ENCODE data around the gene INA.
"Not testable (repeated sequence)": the region's sequence is repeated elsewhere in the genome, so short reads cannot be mapped to it uniquely, and the experiment has no call there.

Gene INA

DNA sequence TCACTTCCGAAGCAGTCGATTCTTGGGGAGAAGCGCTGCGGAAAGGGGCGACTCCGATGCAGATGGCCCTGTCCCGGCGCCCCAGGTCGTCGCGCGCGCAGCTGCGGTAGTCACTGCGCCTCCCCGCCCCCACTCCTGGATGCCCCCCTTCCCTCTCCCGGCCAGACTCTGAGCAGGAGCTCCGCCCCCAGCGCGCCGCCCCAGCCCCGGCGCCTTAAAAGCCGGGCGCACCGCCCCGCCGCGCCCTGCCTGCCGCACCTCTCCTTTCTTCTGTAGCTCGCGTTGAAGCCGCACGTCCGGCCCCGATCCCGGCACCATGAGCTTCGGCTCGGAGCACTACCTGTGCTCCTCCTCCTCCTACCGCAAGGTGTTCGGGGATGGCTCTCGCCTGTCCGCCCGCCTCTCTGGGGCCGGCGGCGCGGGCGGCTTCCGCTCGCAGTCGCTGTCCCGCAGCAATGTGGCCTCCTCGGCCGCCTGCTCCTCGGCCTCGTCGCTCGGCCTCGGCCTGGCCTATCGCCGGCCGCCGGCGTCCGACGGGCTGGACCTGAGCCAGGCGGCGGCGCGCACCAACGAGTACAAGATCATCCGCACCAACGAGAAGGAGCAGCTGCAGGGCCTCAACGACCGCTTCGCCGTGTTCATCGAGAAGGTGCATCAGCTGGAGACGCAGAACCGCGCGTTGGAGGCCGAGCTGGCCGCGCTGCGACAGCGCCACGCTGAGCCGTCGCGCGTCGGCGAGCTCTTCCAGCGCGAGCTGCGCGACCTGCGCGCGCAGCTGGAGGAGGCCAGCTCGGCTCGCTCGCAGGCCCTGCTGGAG lies at the start of gene INA:
INA (plus strand) TSS at position 243 of the 817 bp plus-strand sequence; CDS start at position 317, 74 bp downstream.
- FAIRE-seq: no peak

DNA sequence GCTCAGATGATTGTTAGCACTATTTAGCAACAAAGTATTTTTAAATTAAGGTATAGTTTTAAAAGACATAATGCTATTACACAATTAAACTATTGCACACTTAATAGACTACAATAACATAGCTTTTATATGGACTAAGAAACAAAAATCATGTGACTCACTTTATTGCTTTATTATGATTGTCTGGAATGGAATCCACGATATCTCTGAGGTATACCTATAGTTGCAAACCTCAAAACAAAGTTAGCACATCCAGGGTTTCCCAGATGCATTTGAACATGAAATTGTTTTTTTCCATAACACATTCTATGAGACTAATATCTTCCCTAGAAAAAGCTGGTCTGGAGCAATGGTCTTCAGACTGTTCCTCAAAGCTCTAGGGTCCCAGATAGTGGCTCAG lies 49.5 kb upstream of the INA start:
- FAIRE-seq: no peak

DNA sequence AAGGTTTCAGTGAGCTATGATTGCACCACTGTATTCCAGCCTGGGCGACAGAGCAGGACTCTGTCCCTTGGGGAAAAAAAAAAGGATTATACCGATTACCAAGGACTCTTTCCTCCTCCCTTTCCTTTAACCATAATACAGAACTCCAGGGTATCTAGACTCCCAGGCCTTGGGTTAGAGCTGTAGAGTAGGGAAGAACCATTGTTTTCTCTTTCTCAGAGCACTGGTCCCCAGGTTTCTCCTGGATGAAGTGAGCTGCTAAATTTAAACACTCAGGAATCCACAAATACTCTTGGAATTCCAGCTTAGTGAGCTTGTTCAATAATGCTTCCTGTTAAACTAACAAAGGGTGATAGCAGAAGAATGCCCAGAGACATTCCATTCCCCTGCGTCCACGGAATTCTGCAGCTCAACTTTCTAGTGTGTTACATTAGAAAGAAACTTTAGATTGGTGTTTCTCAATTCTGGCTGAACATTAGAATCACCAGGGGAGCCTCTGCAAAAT lies 45.8 kb upstream of the INA start:
- FAIRE-seq: no peak

DNA sequence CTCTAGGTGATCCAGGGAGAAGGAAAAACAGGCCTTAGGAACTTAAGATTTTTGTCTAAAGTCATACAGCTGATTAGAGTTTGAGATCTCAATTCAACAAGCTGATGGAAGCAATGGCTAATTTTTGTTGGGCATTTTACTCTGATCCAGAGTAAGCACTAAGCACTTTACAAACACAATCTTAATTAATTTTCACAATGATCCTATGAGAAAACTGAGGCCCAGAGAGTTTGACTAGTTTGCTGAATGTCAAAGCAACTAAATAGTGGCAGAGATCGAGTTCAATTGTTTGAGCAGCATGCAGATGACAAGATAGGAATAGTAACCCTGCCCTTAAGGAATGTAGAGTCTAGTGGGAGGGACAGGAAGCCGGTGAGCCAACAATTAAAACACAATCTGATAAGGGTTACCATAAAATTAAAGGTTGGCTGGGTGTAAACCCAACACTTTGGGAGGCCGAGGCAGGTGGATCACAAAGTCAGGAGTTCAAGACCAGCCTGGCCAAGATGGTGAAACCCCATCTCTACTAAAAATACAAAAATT lies 44.7 kb upstream of the INA start:
- no peak for FAIRE-seq

DNA sequence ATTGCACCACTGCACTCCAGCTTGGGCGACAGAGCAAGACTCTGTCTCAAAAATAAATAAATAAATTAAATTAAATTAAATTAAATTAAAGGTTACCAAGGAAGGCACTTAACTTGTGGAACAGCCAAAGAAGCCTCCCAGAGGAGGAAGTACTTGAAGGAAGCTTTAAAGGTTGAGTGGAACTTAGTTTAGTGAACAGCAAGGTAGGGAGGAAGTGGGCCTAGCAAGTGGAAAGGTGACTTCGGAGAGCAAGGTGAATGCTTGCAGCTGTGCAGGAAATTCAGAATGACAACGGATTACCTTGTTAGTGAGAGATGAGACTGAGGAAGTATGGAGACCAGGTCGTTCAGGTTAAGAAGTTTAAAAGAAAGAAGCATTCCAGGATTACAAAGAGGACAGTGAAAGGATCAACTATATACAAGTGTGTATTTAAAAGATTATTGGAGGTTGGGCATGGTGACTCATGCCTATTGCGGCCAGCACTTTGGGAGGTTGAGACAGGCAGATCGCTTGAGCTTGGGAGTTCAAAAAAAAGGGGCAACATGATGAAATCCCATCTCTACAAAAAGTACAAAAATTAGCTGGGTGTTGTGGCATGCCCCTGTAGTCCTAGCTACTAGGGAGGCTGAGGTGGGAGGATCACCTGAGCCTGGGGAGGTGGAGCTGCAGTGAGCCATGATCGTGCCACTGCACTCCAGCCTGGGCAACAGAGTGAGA lies 44.0 kb upstream of the INA start:
- FAIRE-seq: no peak

DNA sequence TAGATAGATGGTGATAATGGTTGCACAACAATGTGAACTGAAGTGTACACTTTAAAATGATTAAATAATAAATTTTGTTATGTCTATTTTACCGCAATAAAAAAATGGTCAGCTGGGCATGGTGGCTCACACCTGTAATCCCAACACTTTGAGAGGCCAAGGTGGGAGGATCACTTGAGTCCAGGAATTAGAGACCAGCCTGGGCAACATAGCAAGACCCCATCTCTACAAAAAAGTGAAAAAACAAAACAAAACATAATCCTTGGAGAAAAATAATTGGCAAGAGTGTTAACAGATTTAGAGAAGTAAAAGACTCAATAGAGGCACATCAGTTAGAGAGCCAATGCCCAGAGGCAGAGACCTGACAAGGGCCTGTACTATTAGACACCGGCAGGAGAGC lies 41.2 kb upstream of the INA start:
- no peak for FAIRE-seq

DNA sequence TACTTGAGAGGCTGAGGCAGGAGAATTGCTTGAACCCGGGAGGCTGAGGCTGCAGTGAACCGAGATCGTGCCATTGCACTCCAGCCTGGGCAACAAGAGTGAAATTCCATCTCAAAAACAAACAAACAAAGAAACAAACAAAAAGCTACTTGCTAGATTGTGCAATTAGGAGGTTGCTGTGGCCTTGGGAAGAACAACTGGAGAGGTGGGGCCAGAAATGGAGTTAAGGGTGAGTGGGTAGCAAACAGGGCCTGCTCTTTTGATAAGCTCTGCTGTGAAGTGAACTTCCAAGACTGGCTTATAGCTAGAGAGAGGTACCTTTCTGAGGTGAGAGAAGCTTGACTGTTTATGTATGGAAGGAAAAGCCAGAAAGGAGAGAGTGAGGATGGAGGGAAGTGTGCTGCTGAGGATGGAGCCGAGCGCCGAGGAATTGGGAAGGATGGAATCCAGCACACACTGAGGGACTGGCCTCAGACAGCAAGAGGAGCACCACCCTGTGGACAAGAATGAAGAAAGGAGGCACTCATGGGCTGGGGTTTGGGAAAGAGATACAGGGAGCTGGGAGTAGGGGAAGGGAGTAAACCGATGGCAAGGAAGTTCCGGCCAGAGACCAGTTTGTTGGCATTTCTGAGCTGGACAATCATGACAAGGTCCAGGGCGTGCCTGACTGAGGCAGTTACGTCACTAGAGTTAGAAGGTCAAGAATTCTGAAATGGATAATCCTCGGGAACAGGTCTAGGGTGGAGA lies 38.3 kb upstream of the INA start:
- no peak for FAIRE-seq

DNA sequence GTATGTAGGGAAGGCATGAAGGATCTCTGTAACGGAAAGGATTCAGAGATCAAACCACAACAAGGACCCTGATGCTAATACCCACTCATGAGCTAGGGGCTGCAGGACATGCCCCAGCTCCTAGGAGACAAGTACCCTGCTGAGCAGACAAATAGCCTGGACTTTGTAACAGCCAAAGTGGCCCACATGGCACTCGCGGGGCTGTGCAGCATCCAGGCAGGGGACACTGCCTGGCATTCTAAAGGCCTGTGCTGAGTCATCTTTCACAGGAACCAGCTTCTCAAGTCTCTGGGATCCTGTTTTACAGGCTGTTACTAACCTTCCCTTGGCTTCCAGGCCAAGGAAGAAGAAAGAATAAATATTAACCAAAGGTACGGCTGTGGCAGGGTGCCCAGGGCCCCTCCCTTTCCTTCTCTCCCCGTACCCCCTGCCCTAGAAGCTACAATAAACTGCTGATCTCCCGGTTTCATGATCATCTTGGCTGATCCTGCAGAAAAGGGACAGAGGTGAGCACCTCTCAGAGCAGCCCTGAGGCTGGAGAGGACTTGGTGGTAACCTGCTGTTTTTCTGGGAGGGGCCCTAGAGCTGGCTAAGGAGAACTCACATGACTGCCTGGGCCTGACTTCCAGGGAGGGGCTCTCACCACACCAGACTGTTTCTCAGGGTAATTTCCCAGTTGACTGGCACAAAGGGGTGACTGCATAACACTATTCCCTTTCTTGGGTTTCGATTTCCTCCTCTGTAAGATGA lies 35.5 kb upstream of the INA start:
- FAIRE-seq: no peak

DNA sequence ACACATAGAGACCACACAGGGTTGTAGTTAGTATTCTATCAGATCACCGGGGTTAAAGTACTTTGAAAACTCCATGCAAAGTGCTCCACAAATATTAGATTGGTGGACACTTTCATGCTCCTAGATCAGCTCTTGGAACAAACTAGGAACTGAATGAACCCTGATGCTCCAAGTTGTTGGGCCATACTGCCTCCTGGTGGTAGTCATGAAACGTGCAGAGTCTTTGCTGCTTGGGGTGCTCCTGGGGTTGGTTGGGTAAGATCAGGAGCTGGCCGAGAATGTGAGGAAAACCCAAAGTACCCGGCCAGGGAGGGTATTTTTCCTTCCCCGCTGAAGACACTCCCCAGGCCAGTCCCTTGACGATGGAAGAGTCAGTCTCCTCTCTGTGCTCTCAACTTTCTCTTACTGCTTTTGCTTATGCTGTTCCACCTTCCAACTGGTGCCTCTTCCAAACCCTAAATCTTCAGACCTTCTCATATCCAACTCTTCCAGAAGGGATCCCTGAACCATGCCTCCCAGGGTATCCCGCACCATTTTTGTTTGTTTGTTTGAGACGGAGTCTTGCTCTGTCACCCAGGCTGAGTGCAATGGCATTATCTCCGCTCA lies 32.2 kb upstream of the INA start:
- FAIRE-seq: no peak

DNA sequence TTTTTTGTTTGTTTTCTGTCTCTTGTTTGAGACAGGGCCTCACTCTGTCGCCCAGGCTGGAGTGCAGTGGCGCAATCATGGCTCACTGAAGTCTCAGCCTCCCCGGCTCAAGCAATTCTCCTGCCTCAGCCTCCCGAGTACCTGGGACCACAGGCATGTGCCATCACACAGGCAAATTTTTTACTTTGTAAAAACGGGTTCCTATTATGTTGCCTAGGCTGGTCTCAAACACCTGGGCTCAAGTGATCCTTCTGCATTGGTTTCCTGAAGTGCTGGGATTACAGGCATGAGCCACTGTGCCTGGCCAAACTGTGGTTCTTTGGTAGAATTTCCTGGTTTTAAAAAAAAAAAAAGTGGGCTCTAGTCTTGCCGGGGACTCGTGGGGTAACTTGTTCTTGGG lies 31.4 kb upstream of the INA start, which contains the start of gene RPEL1:
RPEL1 (plus strand) TSS at position 301 of the 400 bp plus-strand sequence. CDS start 110 bp downstream, outside the sequence.
- FAIRE-seq: not testable (repeated sequence)

DNA sequence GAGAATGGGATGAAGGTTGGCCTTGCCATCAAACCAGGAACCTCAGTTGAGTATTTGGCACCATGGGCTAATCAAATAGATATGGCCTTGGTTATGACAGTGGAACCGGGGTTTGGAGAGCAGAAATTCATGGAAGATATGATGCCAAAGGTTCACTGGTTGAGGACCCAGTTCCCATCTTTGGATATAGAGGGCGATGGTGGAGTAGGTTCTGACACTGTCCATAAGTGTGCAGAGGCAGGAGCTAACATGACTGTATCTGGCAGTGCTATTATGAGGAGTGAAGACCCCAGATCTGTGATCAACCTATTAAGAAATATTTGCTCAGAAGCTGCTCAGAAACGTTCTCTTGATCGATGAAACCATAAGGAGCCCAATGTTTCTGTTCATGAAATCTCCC lies 30.6 kb upstream of the INA start:
- no peak for FAIRE-seq

DNA sequence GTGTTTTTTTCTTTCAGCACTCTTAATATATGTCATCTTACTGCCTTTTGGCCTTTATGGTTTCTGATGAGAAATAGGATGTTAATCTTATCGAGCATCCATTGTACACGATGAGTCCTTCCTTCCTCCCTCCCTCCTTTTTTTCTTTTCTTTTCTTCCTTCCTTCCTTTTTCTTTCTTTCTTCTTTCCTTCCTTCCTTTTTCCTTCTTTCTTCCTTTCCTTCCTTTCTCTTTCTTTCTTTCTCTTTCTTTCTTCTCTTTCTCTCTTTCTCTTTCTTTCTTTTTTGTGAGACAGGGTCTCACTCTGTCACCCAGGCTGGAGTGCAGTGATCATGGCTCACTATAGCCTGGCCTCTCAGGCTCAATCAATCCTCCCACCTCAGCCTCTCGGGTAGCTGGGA lies 22.8 kb upstream of the INA start:
- FAIRE-seq: no peak

DNA sequence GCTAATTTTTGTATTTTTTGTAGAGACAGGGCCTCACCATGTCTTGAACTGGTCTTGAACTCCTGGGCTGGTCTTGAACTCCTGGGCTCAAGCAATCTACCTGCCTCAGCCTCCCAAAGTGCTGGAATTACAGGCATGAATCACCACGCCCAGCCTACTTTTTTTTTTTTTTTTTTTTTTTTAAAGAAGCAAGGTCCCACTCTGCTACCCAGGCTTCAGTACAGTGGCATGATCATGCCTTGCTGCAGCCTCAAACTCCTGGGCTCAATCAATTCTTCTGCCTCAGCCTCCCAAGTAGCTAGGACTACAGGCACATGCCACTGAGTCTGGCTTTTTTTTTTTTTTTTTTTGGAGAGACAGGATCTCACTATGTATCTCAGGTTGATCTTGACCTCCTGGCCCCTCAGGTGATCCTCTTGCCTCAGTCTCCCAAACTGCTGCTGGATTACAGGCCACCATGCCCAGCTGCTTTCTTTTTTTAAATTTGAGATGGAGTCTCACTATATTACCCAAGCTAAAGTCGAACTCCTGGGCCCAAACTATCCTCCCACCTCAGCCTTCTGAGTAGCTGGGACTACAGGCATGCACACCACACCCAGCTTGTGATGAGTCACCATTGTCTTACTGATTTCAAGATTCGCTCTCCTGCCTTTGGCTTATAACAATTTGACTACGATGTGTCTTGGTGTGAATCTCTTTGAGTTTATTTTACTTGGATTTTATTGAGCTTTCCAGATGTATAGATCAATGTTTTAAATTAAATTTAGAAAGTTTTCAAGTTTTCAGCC lies 22.2 kb upstream of the INA start:
- no peak for FAIRE-seq

DNA sequence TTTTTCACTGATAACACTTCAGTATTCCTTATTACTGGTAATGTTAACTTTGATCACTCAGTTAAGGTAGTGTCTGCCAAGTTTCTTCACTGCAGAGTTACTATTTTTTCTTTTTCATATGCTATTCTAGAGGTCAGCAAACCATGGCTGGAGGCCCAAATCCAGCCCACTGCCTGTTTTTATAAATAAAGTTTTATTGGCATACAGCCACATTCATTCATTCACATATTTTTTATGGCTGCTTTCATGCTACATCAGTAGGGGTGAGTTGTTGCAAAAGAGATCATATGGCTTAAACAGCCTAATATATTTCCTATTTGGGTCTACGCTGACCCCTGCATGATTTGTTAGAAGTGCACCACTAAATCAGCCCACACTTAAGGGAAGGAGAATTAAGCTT lies 20.3 kb upstream of the INA start:
- no peak for FAIRE-seq

DNA sequence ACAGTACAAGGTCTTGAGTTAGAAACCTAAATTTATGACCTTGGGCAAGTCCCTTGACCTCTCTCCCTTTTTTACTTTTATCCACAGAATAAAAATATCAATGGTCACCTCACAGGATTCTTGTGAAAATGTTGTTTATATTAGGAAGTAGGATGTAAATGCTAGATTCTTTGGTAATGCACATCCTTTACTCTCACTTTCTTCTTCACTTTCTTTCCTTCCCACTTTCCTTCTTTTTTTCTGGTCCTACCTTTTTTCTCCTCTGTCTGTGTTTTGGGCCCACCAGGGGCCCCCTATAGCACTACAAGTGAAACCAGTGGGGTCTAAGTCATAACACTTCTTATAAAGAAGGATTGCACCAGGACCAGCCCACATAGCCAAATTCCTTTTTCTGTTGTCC lies 19.1 kb upstream of the INA start:
- no peak for FAIRE-seq

DNA sequence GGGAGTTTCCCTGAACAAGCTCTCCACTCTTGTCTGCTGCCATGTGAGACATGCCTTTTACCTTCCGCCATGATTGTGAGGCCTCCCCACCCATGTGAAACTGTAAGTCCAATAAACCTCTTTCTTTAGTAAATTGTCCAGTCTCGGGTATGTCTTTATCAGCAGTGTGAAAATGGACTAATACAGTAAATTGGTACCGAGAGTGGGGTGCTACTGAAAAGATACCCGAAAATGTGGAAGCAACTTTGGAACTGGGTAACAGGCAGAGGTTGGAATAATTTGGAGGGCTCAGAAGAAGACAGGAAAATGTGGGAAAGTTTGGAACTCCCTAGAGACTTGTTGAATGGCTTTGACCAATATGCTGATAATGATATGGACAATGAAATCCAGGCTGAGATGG lies 18.0 kb upstream of the INA start:
- not testable (repeated sequence) for FAIRE-seq

DNA sequence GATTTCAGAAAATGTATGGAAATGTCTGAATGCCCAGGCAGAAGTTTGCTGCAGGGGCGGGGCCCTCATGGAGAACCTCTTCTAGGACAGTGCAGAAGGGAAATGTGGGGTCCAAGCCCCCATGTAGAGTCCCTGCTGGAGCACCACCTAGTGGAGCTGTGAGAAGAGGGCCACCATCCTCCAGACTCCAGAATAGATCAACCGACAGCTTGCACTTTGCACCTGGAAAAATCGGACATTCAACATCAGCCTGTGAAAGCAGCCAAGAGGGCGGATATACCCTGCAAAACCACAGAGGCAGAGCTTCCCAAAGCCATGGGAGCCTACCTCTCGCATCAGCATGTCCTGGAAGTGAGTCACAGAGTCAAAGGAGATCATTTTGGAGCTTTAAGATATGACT lies 16.9 kb upstream of the INA start:
- FAIRE-seq: no peak

DNA sequence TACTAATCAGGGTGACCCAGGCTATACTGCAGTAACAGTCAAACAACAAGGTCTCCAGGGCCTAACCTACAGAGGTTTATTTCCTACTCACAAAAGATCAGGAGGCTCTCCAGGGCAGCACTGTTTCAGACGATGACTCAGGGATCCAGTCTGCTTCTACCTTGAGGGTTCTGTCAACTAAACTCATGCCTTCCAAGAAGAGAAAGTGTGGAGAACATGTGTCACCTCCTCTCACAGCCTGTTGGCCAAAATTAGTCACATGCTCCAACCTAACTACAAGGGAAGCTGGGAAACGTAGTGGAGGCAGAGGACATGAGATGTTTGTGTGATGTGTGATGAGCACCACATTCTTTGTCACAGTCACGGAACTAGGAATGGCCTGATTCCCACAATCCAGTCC lies 14.7 kb upstream of the INA start:
- FAIRE-seq: no peak

DNA sequence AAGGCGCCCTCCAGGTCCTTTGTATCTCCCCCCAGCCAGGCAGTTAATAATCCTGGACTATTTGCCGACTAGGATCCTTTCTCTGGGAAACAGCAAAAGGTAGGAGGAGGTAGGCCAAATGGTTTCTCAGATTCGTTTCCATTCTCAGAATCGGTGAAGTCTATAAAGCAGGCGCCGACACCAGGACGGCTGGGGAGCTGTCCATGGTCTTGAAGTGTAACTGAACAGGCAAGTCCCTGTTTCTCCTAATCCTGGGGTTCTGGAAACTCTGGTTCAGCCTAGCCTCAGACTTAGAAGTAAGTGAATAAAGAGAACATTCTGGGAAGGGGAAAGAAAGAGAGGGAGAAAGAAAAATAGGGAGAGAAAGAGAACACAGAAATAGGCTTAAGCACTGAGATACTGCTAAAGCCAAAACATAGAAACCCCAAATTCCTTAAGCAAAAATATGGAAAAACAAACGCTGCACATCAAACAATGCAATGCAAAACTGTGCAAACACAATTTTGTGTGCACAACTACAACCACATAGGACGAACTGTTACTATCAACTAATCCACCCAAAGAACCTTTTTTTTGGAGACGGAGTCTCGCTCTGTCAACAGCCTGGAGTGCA lies 11.1 kb upstream of the INA start:
- no peak for FAIRE-seq

DNA sequence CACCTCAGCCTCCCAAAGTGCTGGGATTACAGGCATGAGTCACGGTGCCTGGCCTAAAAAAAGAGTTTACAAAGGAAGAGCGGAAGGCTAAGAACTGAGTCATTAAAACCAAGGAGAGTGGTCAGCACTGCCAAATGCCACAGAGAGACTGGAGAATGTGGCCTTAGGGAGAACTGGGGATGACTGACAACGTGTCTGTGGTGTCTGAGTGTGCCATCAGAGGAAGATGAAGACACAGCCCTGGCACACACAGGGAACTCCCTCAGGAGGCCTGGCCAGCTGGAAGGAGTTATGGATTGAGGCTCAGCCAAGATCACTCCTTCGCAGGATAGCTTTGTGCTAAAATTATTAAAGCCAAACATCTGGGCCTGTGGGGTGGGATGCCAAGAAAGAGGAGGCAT lies 3.9 kb upstream of the INA start:
- FAIRE-seq: no peak

Measured in TTC549 (cell line).